LNCaP clone FGC (cell line): ENCODE results near the gene SLC5A6.
"Not testable (repeated sequence)": the region's sequence is repeated elsewhere in the genome, so short reads cannot be mapped to it uniquely, and the experiment has no call there.

ENCODE experiments used
- DNase-seq: peaks from one replicate; pipeline ENCODE4 v3.0.0-alpha.2; 2011; ENCODE audit warnings: low read depth
- H3K4me3 ChIP-seq: 2 replicates; pipeline ENCODE4 v1.5.1; 2011; ENCODE audit warnings: mild to moderate bottlenecking, low read depth, low read length, control low read depth
- CTCF ChIP-seq: IDR thresholded peaks from 2 replicates; pipeline ENCODE4 v1.5.1; 2012; ENCODE audit warnings: mild to moderate bottlenecking; ENCODE audit not compliant: control insufficient read depth, insufficient read depth; ENCODE audit errors: extremely low read depth

SLC5A6 gene

GRCh38 chr2:27198627-27199026, 13.4 kb downstream of the SLC5A6 start:
- no peak overlapping the region for H3K4me3 ChIP-seq
- no peak for TF ChIP-seq CTCF
- no peak for DNase-seq

- DNase-seq, H3K4me3 ChIP-seq: not testable (repeated sequence)
Measured at GRCh38 chr2:27198068-27198467, 14.0 kb downstream of the SLC5A6 start.

GRCh38 chr2:27195799-27196198, 16.3 kb downstream of the SLC5A6 start:
- H3K4me3 ChIP-seq, DNase-seq: not testable (repeated sequence)

- peak; percentile 65 for DNase-seq
- TF ChIP-seq CTCF: no peak
- H3K4me3 ChIP-seq: no peak overlapping the region
Measured at GRCh38 chr2:27194538-27195354, 17.3 kb downstream of the SLC5A6 start.

GRCh38 chr2:27191070-27191829, 20.8 kb downstream of the SLC5A6 start:
- no peak for DNase-seq
- H3K4me3 ChIP-seq: no peak overlapping the region
- TF ChIP-seq CTCF: peak; percentile 53

GRCh38 chr2:27189989-27190388, 22.1 kb downstream of the SLC5A6 start:
- no peak for DNase-seq
- H3K4me3 ChIP-seq: no peak overlapping the region
- TF ChIP-seq CTCF: no peak

GRCh38 chr2:27186613-27187345, 25.3 kb downstream of the SLC5A6 start:
- DNase-seq: no peak
- TF ChIP-seq CTCF: no peak
- H3K4me3 ChIP-seq: no peak overlapping the region
